GM20000 (cell line): ENCODE data around the gene AXL.
A peak's percentile ranks its signal among the peaks of the same experiment; 100 is the strongest.

ENCODE experiments used
- DNase-seq: peaks from one replicate; pipeline ENCODE4 v3.0.0; 2012; ENCODE audit warnings: low spot score
- CTCF ChIP-seq: IDR thresholded peaks from 2 replicates; pipeline ENCODE4 v1.5.1; 2012; ENCODE audit warnings: mild to moderate bottlenecking, control low read depth; ENCODE audit errors: extremely low read depth, missing control alignments

AXL gene

GRCh38 chr19:41198559-41198958 is 20.5 kb upstream of the AXL start:
- no peak for DNase-seq
- TF ChIP-seq CTCF, result no peak

- no peak for DNase-seq
Measured at GRCh38 chr19:41203371-41203770, 15.7 kb upstream of the AXL start.

GRCh38 chr19:41204338-41204737 is 14.7 kb upstream of the AXL start:
- TF ChIP-seq CTCF, result peak; percentile 72
- peak; percentile 83 for DNase-seq

More at GRCh38 chr19:41203371-41203770, 15.7 kb upstream of the AXL start:
- no peak for TF ChIP-seq CTCF

GRCh38 chr19:41205995-41206394 is 13.0 kb upstream of the AXL start:
- TF ChIP-seq CTCF, result no peak
- DNase-seq, result no peak

- TF ChIP-seq CTCF, result no peak
- DNase-seq, result no peak
Measured at GRCh38 chr19:41206456-41206855, 12.6 kb upstream of the AXL start.

GRCh38 chr19:41206926-41207750 is 11.9 kb upstream of the AXL start:
- TF ChIP-seq CTCF, result no peak
- no peak for DNase-seq

- TF ChIP-seq CTCF, result no peak
- DNase-seq, result no peak
Measured at GRCh38 chr19:41214161-41214560, 4.9 kb upstream of the AXL start.
